GM23338 (cell line): Measurements from ENCODE around the gene ELAVL2.

Source experiments
- CTCF ChIP-seq, 2 experiments: fragments of 200-600 bp in 1 of 2; sonication (generic) in 1 of 2; conservative IDR thresholded peaks; 2 replicates each; pipeline versions ENCODE4 v1.5.1 to v1.6.1; 2016 to 2017; ENCODE audit warnings: antibody characterized with exemption in 2 of 2, low read depth in 2 of 2, mild to moderate bottlenecking in 2 of 2, moderate library complexity in 1 of 2
- EZH2 ChIP-seq: fragments of 200-600 bp; sonication (generic); IDR thresholded peaks from one replicate; pipeline ENCODE4 v1.8.0; 2017; ENCODE audit warnings: antibody characterized with exemption, mild to moderate bottlenecking, low read depth; ENCODE audit not compliant: unreplicated experiment
- EZH2phosphoT487 ChIP-seq: fragments of 200-600 bp; sonication (generic); IDR thresholded peaks from one replicate; pipeline ENCODE4 v1.8.1; 2018; ENCODE audit warnings: antibody characterized with exemption; ENCODE audit not compliant: unreplicated experiment
- POLR2AphosphoS5 ChIP-seq: IDR thresholded peaks from 2 replicates; pipeline ENCODE4 v1.6.1; 2016; ENCODE audit warnings: antibody characterized with exemption, low read depth
- REST ChIP-seq: IDR thresholded peaks from one replicate; pipeline ENCODE4 v1.6.1; 2018; ENCODE audit warnings: antibody characterized with exemption; ENCODE audit not compliant: unreplicated experiment
- ZNF462 ChIP-seq: fragments of 250-450 bp; sonication (Bioruptor Pico); IDR thresholded peaks from 2 replicates; pipeline ENCODE4 v1.5.0; 2020; ENCODE audit warnings: mild to moderate bottlenecking, moderate library complexity

GRCh38 chr9:23796209-23796608, 29.8 kb downstream of the ELAVL2 start:
- TF ChIP-seq CTCF (conservative IDR thresholded peaks at IDR 0.05; ENCODE audit: low read depth in 2 of 2) (no peak), EZH2 (no peak), REST (no peak), POLR2AphosphoS5 (no peak), EZH2phosphoT487 (no peak), ZNF462 (no peak)
